ENCODE measurements around the gene CNTD1. TPM values are rescaled to one million over a fixed set of nuclear protein-coding genes. Genes with fewer than 3 reads are reported as not detected.

Gene CNTD1
- polyA plus RNA-seq, 1 experiment = 0.45 TPM

- no peak for TF ChIP-seq CTCF (IDR thresholded peaks at IDR 0.05; ENCODE audit: insufficient read depth, low read depth, low read length)
- no peak overlapping the region for H3K4me3 ChIP-seq (ENCODE audit: low read depth, low read length)
- CTCF ChIA-PET = no interaction called here
- no peaks in the 10 kb centered on the region; the same call in 1 of the 2 replicates for H3K36me3 ChIP-seq (ENCODE audit: control insufficient read depth, insufficient read depth, low read length)
- POLR2A ChIA-PET = no interaction called here
- no peaks in the 10 kb centered on the region for H3K27me3 ChIP-seq (ENCODE audit: control insufficient read depth, insufficient read depth, low read length)
- DNase-seq (ENCODE audit: low read depth) = no peak
These were observed 6.3 kb downstream of the CNTD1 start for GRCh38 chr17:42804918-42805367.

DNA sequence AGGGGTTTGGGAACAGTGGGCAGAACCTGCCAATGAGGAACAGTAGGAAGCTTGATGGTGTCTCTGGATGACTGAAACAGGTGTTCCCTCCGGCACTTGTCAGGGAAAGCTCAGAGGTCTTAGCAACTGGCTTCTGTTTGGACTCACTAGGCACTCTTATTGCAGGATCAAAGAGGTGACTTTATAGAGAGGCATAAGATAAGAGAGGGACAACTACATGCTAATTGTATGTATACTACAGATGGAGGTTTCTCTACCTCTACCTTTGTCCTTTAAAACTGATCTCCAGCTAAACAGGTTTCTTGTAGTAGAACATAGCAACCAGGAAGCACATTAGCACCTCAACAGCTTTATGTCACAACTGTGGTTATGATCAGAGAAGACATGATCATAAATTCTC is 7.6 kb downstream of the CNTD1 start:
- no peak for TF ChIP-seq CTCF (IDR thresholded peaks at IDR 0.05; ENCODE audit: insufficient read depth, low read depth, low read length)
- peaks cover 2% of the 10 kb centered on the region for H3K36me3 ChIP-seq (ENCODE audit: control insufficient read depth, insufficient read depth, low read length)
- DNase-seq (ENCODE audit: low read depth) = no peak
- CTCF ChIA-PET = interaction anchor here (0.7 to 2.4 kb wide), 4 partner anchors 10 to 43 kb away, joined by 3 to 7 read pairs (median 5); no protein-coding TSS in a partner anchor
- POLR2A ChIA-PET = no interaction called here
- H3K4me3 ChIP-seq (ENCODE audit: low read depth, low read length) = no peak overlapping the region
- H3K27me3 ChIP-seq (ENCODE audit: control insufficient read depth, insufficient read depth, low read length) = no peaks in the 10 kb centered on the region

DNA sequence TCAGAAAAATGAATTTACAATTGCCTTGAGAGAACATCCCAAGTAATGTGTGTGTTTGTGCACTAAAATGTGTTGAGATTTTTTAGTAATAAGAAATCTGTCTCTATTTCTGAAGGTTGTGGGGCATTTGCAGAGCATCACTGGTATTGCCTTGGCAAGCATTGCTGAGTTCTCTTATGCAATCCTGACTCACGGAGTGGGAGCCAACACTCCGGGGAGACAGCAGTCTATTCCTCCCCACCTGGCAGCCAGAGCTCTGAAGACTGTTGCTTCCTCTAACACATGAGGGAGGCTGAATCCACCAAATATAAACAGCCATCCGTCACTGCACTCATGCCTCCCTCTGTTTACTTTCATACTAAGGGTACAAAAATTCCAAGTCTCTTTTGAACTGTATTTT is 10.6 kb downstream of the CNTD1 start:
- ChIA-PET POLR2A (interaction anchor here (0.7 kb wide), 1 partner anchor 8 kb away, joined by 3 read pairs; no protein-coding TSS in a partner anchor), CTCF (interaction anchor here (1.1 to 1.8 kb wide), 3 partner anchors 10 to 47 kb away, joined by 3 to 7 read pairs (median 4); no protein-coding TSS in a partner anchor)
- peak; percentile 37 for DNase-seq (ENCODE audit: low read depth)
- Histone ChIP-seq H3K27me3 (ENCODE audit: control insufficient read depth, insufficient read depth, low read length) (no peaks in the 10 kb centered on the region), H3K36me3 (ENCODE audit: control insufficient read depth, insufficient read depth, low read length) (peaks cover 7% of the 10 kb centered on the region), H3K4me3 (ENCODE audit: low read depth, low read length) (no peak overlapping the region)
- TF ChIP-seq CTCF (IDR thresholded peaks at IDR 0.05; ENCODE audit: insufficient read depth, low read depth, low read length) = no peak

DNA sequence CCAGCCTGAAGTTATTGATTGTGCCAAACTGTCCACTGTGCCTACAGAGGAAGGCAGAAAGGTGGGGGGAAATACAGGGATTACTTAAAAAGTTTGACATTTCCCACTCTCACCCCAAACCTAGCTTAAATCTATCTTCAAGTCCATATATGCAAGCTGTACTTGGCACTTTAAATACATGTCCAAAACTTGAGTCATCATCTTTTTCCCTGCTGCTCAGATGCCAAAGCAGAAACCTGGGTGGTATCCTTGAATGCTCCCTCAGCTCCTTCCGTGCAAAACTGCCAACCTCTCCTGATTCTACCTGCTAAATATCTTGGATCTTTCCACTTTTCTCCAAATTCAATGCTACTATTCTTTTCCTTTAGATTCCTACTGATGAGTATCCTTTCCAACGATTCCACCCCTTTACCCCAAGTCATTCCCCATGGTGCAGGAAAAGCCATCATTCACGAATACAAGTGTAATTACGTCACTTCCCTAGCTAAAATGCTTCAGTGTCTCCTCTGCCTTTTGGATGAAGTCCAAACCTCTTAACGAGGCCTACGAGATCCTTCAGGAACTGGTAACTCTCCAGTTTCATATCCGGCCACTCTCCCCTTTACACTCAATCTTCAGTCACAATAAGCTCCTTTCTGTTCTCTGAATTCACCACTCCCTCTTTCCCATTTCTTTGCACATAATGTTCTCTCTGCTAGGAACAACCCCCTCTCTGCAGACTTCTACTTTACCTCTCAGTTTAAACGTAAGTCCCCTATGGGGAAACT is 16.2 kb downstream of the CNTD1 start:
- DNase-seq (ENCODE audit: low read depth) = peak; percentile 26
- TF ChIP-seq CTCF (IDR thresholded peaks at IDR 0.05; ENCODE audit: insufficient read depth, low read depth, low read length) = no peak
- Histone ChIP-seq H3K27me3 (ENCODE audit: control insufficient read depth, insufficient read depth, low read length) (no peaks in the 10 kb centered on the region), H3K4me3 (ENCODE audit: low read depth, low read length) (no peak overlapping the region), H3K36me3 (ENCODE audit: control insufficient read depth, insufficient read depth, low read length) (peaks cover 28% of the 10 kb centered on the region)
- CTCF ChIA-PET = interaction anchor here (0.5 to 1.8 kb wide), 5 partner anchors 9 to 206 kb away, joined by 3 to 7 read pairs (median 3); partner anchors contain the start of genes BECN1, RETREG3 and TUBG1
- POLR2A ChIA-PET = interaction anchor here (0.9 kb wide), 1 partner anchor 9 kb away, joined by 3 read pairs; the partner anchor contains the start of gene BECN1

- TF ChIP-seq CTCF (IDR thresholded peaks at IDR 0.05; ENCODE audit: insufficient read depth, low read depth, low read length) = no peak
These were observed 19.2 kb downstream of the CNTD1 start for GRCh38 chr17:42817866-42818265.

More at GRCh38 chr17:42817866-42818265, 19.2 kb downstream of the CNTD1 start:
- ChIA-PET POLR2A (interaction anchor here (0.6 kb wide), 1 partner anchor 8 kb away, joined by 3 read pairs; no protein-coding TSS in a partner anchor), CTCF (interaction anchor here (2.2 to 3.5 kb wide), 2 partner anchors 15 to 91 kb away, joined by 5 to 20 read pairs; no protein-coding TSS in a partner anchor)
- no peak for DNase-seq (ENCODE audit: low read depth)
- peaks cover 25% of the 10 kb centered on the region for H3K36me3 ChIP-seq (ENCODE audit: control insufficient read depth, insufficient read depth, low read length)
- no peaks in the 10 kb centered on the region for H3K27me3 ChIP-seq (ENCODE audit: control insufficient read depth, insufficient read depth, low read length)
- H3K4me3 ChIP-seq (ENCODE audit: low read depth, low read length) = no peak overlapping the region
